ENCODE results near the gene KMT2E.

Gene KMT2E

GRCh38 chr7:105130580-105130979, 116.6 kb downstream of the KMT2E start:
- DNase-seq (ENCODE audit: low read depth, low spot score): no peak

DNA sequence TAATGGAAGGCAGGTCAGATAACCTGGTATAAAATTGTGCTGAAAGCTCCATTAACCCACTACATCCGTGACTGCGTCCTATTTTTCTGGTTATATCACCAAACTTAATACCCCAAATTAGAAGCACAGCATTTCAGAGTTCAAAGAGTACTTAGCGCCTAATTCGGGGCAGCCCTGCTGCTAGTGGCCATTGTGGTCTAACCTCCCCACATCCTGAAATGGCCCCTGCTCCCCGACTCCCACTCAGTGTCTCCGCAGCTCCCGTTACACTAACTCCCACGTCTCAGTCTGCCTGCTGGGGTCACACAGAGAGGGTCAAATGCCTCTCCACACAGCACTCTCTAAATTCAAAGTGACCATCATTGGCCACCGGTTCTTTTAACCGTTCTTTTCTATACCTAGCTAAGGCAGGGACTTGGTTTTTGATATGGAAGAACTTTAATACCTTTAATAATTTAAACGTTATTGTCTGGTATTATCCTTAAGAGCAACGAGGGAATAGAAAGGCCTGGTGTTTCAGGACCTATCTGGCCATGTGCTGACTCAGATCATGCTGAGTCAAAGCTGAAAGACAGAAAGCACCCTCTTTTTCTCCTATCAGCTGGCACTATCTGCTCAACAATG, 117.1 kb downstream of the KMT2E start:
- DNase-seq (ENCODE audit: low read depth, low spot score): no peak

DNA sequence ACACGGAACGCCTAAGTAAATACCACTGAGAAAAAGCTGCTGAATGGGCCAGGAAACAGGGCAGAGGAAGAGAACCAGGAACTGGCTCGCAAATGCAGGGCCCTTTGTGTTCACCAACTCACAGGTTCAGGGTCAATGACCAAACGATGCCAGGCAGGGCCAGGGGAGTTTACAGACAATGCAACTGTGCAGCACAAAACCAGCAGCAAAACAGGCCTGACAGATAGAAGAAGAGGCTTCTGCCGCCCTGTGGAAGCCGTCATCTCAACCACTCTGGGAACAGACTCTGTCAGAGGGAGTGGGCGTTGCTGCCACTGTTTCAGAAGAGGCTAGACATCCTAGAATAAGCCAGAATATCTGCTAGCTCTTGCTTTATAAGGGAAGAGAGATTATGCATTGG, 117.9 kb downstream of the KMT2E start:
- no peak for DNase-seq (ENCODE audit: low read depth, low spot score)

GRCh38 chr7:105132335-105132734, 118.3 kb downstream of the KMT2E start:
- no peak for DNase-seq (ENCODE audit: low read depth, low spot score)

DNA sequence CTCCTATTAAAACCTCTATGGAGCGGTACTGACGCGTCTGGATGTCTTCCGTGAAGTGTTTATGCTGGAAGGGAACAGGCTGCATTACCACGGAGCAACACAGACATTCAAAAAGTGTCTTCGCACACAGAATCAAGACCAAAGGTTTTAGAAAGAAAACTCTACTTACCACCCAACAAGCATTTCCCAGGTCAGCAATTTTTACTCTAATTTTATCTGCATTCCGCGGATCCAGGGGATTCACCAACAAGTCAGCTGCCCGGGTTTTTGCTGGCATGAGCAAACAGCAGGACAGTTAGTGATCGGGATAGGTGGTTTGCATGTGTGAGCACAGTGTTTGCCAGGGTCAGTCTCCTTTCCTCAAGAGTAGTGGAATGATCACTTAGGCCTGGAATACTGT, 118.8 kb downstream of the KMT2E start:
- no peak for DNase-seq (ENCODE audit: low read depth, low spot score)

GRCh38 chr7:105133358-105133757, 119.4 kb downstream of the KMT2E start:
- DNase-seq (ENCODE audit: low read depth, low spot score): no peak

GRCh38 chr7:105133986-105134655, 120.1 kb downstream of the KMT2E start:
- DNase-seq (ENCODE audit: low read depth, low spot score): no peak

- DNase-seq (ENCODE audit: low read depth, low spot score): no peak
Observed at GRCh38 chr7:105136221-105136620, 122.2 kb downstream of the KMT2E start.

- no peak for DNase-seq (ENCODE audit: low read depth, low spot score)
Observed at GRCh38 chr7:105137898-105138297, 123.9 kb downstream of the KMT2E start.

- DNase-seq (ENCODE audit: low read depth, low spot score): no peak
Observed at GRCh38 chr7:105139381-105139780, 125.4 kb downstream of the KMT2E start.

- no peak for DNase-seq (ENCODE audit: low read depth, low spot score)
Observed at GRCh38 chr7:105141068-105141467, 127.1 kb downstream of the KMT2E start.

- no peak for DNase-seq (ENCODE audit: low read depth, low spot score)
Observed at GRCh38 chr7:105149827-105150226, 135.8 kb downstream of the KMT2E start.

DNA sequence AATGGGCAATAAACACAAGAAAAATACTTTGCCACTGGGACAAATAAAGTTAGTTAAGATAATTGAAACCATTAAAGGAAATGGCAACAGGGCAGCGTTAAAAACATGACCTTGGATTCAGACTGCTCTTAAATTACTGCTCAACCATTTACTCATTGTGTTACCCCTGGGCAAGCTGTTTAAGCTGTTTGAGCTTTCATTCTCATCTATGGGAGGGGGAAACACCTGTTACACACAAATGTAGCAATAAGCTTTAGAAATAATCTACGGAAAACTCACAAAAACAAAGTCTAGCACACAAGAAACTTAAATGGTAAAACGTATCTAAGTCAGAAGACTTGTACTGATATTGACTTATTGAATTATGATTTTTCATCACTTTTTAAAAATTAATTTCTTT, 137.1 kb downstream of the KMT2E start:
- no peak for DNase-seq (ENCODE audit: low read depth, low spot score)

DNA sequence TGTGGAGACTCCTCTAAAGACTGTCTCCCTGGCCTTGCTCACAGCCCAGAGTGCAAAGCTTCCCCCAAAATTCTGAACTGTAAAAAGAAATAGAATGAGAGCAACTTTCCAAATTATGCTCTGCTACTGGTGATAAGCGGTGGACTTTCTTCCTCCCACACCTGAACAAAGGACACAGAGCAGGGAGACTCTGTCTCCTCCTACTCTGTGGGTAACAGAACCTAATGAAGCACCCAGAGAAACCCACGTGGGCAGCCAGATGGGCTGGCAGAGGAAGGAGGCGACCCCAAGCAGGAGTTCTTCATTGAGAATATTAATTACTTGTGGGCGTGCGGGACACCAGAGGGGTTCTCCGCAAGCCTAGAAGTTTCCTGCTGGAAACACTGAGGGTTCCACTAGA, 139.5 kb downstream of the KMT2E start:
- DNase-seq (ENCODE audit: low read depth, low spot score): no peak

- no peak for DNase-seq (ENCODE audit: low read depth, low spot score)
Observed at GRCh38 chr7:105154084-105154483, 140.1 kb downstream of the KMT2E start.

GRCh38 chr7:105156731-105157130, 142.7 kb downstream of the KMT2E start:
- no peak for DNase-seq (ENCODE audit: low read depth, low spot score)

DNA sequence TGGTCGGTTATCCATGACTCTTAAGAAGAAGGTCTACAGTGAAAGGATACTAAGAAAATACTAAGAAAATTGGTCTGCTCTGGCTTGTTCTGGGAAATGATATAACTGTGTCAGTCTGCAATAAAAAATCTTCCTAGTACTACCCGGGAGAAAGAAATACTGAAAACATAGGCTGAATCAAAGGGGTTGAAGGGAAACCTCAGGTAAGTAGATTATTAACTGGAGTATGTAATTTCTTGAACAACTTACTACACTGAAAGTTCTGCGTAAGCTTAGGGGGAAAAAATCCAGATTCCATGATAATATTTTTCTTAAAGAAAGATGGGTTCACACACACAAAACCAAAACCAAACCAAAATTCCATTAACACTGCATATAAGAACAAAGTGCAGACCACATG, 143.3 kb downstream of the KMT2E start:
- no peak for DNase-seq (ENCODE audit: low read depth, low spot score)

GRCh38 chr7:105161366-105161765, 147.4 kb downstream of the KMT2E start:
- no peak for DNase-seq (ENCODE audit: low read depth, low spot score)
